HEK293 (cell line): ENCODE results near the gene EEFSEC.

Source experiments
- CTCF ChIP-seq: fragments of 450-650 bp; formaldehyde crosslinking; IDR thresholded peaks from 2 replicates; pipeline ENCODE4 v1.5.1; 2016; ENCODE audit warnings: missing biosample characterization, missing genetic modification characterization
- PBX3 ChIP-seq: sonication (generic); formaldehyde crosslinking; IDR thresholded peaks from 2 replicates; pipeline ENCODE4 v1.8.1; 2022; ENCODE audit warnings: mild to moderate bottlenecking, moderate library complexity, missing genetic modification reagents
- RBAK ChIP-seq: fragments of 450-650 bp; formaldehyde crosslinking; IDR thresholded peaks from 2 replicates; pipeline ENCODE4 v1.5.1; 2016; ENCODE audit warnings: missing biosample characterization, missing genetic modification characterization
- REPIN1 ChIP-seq: fragments of 450-650 bp; formaldehyde crosslinking; IDR thresholded peaks from 2 replicates; pipeline ENCODE4 v1.5.1; 2017; ENCODE audit warnings: missing biosample characterization, missing genetic modification characterization, low read depth
- ZBTB11 ChIP-seq: fragments of 450-650 bp; formaldehyde crosslinking; conservative IDR thresholded peaks from 2 replicates; pipeline ENCODE4 v1.5.1; 2016; ENCODE audit warnings: low read depth, missing biosample characterization, missing genetic modification characterization
- ZNF184 ChIP-seq: fragments of 450-650 bp; IDR thresholded peaks from 2 replicates; pipeline ENCODE4 v1.5.1; 2018; ENCODE audit warnings: missing biosample characterization, mild to moderate bottlenecking, missing genetic modification characterization
- ZNF558 ChIP-seq: fragments of 450-650 bp; formaldehyde crosslinking; IDR thresholded peaks from 2 replicates; pipeline ENCODE4 v1.5.1; 2016; ENCODE audit warnings: missing biosample characterization, missing genetic modification characterization

- TF ChIP-seq CTCF (tag by site-specific recombination): no peak
- TF ChIP-seq REPIN1 (tag by site-specific recombination): no peak
- TF ChIP-seq PBX3: no peak
- no peak for TF ChIP-seq RBAK (tag by site-specific recombination)
- TF ChIP-seq ZBTB11 (tag by site-specific recombination): no peak
- TF ChIP-seq ZNF184 (tag by site-specific recombination): no peak
- no peak for TF ChIP-seq ZNF558
Measured at GRCh38 chr3:128336337-128337156, 183.3 kb downstream of the EEFSEC start.
